C4-2B (cell line): ENCODE measurements around the gene USP15.

Experiments
- CTCF ChIP-seq: fragments of 450-650 bp; conservative IDR thresholded peaks from 2 replicates; pipeline ENCODE4 v1.5.1; 2017; ENCODE audit warnings: mild to moderate bottlenecking
- ZFX ChIP-seq: fragments of 450-650 bp; IDR thresholded peaks from 2 replicates; pipeline ENCODE4 v1.6.1; 2017

DNA sequence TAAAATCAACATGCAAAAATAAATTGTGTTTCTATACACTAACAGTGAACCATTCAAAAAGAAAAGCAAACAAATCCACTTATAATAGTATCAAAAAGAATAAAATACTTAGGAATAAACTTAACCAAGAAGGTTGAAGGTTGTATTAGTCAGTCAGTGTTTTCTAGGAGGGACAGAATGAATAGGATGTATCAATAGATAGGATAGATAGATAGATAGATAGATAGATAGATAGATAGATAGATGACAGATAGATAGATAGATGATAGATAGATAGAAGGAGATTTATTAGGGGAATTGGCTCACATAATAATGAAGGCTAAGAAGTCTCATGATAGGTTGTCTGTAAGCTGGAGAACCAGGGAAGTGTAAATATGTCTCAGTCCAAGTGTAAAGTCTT lies 169.3 kb downstream of the USP15 start:
- TF ChIP-seq CTCF = no peak
- no peak for TF ChIP-seq ZFX
